SU-DHL-6 (cell line): ENCODE measurements around the gene SMC6.
A peak's percentile ranks its signal among the peaks of the same experiment; 100 is the strongest.

Experiments
- H2AFZ ChIP-seq: fragments of 200-600 bp; sonication (generic); 2 replicates; pipeline ENCODE4 v1.6.1; 2014; ENCODE audit warnings: low read depth, mild to moderate bottlenecking, moderate library complexity, mixed read lengths, antibody characterized with exemption, low read length; ENCODE audit not compliant: severe bottlenecking
- H3F3A ChIP-seq: fragments of 200-600 bp; shearing (Covaris generic); 2 replicates; pipeline ENCODE4 v1.6.0; 2016; ENCODE audit warnings: antibody characterized with exemption, mild to moderate bottlenecking; ENCODE audit not compliant: insufficient read depth
- H3K27ac ChIP-seq: fragments of 200-600 bp; sonication (generic); 2 replicates; pipeline ENCODE4 v1.5.1; 2016; ENCODE audit warnings: low read depth, mild to moderate bottlenecking, low read length, moderate library complexity, mixed read lengths
- H3K27me3 ChIP-seq: fragments of 200-600 bp; sonication (generic), shearing (Covaris generic); 2 replicates; pipeline ENCODE4 v1.6.0; 2014; ENCODE audit warnings: mild to moderate bottlenecking, low read length
- H3K36me3 ChIP-seq: fragments of 200-600 bp; sonication (generic); 2 replicates; pipeline ENCODE4 v1.6.1; 2014; ENCODE audit warnings: mild to moderate bottlenecking, low read length, mixed read lengths
- H3K4me2 ChIP-seq: fragments of 300-600, 200-600 bp; shearing (Covaris generic), sonication (generic); 2 replicates; pipeline ENCODE4 v1.6.0; 2014; ENCODE audit warnings: low read length, low read depth, mild to moderate bottlenecking; ENCODE audit not compliant: poor library complexity, severe bottlenecking
- H3K4me3 ChIP-seq: fragments of 200-600 bp; sonication (generic); 2 replicates; pipeline ENCODE4 v1.5.1; 2014; ENCODE audit warnings: antibody characterized with exemption, low read length, mild to moderate bottlenecking, mixed read lengths; ENCODE audit not compliant: insufficient read depth, poor library complexity, severe bottlenecking
- H3K79me2 ChIP-seq: fragments of 200-600 bp; sonication (generic); 2 replicates; pipeline ENCODE4 v1.6.1; 2014; ENCODE audit warnings: mild to moderate bottlenecking, low read length, moderate library complexity; ENCODE audit not compliant: insufficient read depth
- H3K9ac ChIP-seq: fragments of 200-600 bp; sonication (generic); 2 replicates; pipeline ENCODE4 v1.7.0; 2014; ENCODE audit warnings: mild to moderate bottlenecking, low read length
- H3K9me2 ChIP-seq: fragments of 200-600 bp; sonication (generic); replicated peaks from 2 replicates; pipeline ENCODE4 v1.6.1; 2014; ENCODE audit warnings: low read length; ENCODE audit not compliant: insufficient read depth
- H3K9me3 ChIP-seq: fragments of 200-600 bp; sonication (generic); 2 replicates; pipeline ENCODE4 v1.6.1; 2014; ENCODE audit warnings: low read length, mixed read lengths; ENCODE audit not compliant: insufficient read depth
- H4K20me1 ChIP-seq: fragments of 200-600 bp; sonication (generic); 2 replicates; pipeline ENCODE4 v1.6.1; 2014; ENCODE audit warnings: low read depth, mild to moderate bottlenecking, antibody characterized with exemption, low read length, moderate library complexity, mixed read lengths
- EZH2phosphoT487 ChIP-seq: fragments of 200-600 bp; sonication (generic), shearing (Covaris generic); conservative IDR thresholded peaks from 2 replicates; pipeline ENCODE4 v1.6.1; 2018; ENCODE audit warnings: mild to moderate bottlenecking, antibody characterized with exemption, low read length, moderate library complexity, mixed read lengths
- TF ChIP-seq, protein P1 (sequence below): fragments of 200-600 bp; sonication (generic); IDR thresholded peaks from one replicate; pipeline ENCODE4 v1.5.1; 2017; ENCODE audit warnings: antibody characterized with exemption, mild to moderate bottlenecking, low read length, moderate library complexity; ENCODE audit not compliant: insufficient read depth, poor library complexity, severe bottlenecking

SMC6 gene

DNA sequence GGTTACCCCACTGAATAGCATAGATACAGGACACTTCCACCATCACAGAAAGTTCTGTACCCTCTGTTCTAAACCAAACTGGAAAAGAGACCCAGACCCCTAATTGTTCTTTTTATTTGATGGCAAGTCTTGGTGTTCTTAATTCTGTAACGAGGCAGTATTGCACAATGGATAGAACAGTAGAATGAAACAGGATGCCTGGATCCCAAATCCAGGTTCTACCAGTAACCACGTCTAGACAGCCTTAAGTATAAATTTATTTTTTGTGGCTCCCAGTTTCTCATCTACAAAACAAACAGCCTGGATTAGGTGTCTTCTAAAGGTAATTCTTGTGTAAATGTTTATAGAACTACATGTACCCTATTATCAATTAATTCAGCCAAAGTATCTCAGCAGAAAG lies 23.7 kb downstream of the SMC6 start:
- TF ChIP-seq, protein P1, sequence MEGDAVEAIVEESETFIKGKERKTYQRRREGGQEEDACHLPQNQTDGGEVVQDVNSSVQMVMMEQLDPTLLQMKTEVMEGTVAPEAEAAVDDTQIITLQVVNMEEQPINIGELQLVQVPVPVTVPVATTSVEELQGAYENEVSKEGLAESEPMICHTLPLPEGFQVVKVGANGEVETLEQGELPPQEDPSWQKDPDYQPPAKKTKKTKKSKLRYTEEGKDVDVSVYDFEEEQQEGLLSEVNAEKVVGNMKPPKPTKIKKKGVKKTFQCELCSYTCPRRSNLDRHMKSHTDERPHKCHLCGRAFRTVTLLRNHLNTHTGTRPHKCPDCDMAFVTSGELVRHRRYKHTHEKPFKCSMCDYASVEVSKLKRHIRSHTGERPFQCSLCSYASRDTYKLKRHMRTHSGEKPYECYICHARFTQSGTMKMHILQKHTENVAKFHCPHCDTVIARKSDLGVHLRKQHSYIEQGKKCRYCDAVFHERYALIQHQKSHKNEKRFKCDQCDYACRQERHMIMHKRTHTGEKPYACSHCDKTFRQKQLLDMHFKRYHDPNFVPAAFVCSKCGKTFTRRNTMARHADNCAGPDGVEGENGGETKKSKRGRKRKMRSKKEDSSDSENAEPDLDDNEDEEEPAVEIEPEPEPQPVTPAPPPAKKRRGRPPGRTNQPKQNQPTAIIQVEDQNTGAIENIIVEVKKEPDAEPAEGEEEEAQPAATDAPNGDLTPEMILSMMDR: no peak
- no peak for TF ChIP-seq EZH2phosphoT487
- Histone ChIP-seq H3K4me2 (no peak overlapping the region), H3K9ac (no peak overlapping the region), H2AFZ (no peak overlapping the region), H3K9me2 (no peaks in the 10 kb centered on the region), H3F3A (no peaks in the 10 kb centered on the region), H3K27me3 (no peaks in the 10 kb centered on the region), H3K79me2 (no peaks in the 10 kb centered on the region), H3K36me3 (peaks cover 56% of the 10 kb centered on the region), H3K9me3 (no peaks in the 10 kb centered on the region), H3K27ac (no peak overlapping the region), H4K20me1 (no peaks in the 10 kb centered on the region), H3K4me3 (no peak overlapping the region)

DNA sequence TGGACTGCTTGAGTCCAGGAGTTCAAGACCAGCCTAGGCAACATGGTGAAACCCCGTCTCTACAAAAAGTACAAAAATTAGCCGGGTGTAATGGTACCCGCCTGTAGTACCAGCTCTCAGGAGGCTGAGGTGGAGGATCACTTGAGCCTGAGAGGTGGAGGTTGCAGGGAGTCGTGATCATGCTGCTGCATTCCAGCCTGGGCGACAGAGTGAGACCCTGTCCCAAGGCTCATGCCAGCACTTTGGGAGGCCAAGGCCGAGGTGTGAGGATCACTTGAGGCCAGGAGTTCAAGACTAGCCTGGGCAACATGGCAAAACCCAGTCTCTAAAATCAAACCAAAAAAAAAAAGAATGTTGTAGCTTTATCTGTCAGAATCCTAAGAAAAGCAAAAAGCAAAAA lies 25.4 kb downstream of the SMC6 start:
- TF ChIP-seq, protein P1: no peak
- TF ChIP-seq EZH2phosphoT487: no peak
- Histone ChIP-seq H3K79me2 (no peaks in the 10 kb centered on the region), H3K9me3 (no peaks in the 10 kb centered on the region), H3K9me2 (no peaks in the 10 kb centered on the region), H3K4me3 (no peak overlapping the region), H3K9ac (no peak overlapping the region), H4K20me1 (no peaks in the 10 kb centered on the region), H3K27me3 (no peaks in the 10 kb centered on the region), H2AFZ (no peak overlapping the region), H3K27ac (no peak overlapping the region), H3K4me2 (no peak overlapping the region), H3F3A (no peaks in the 10 kb centered on the region), H3K36me3 (peaks cover 61% of the 10 kb centered on the region)

DNA sequence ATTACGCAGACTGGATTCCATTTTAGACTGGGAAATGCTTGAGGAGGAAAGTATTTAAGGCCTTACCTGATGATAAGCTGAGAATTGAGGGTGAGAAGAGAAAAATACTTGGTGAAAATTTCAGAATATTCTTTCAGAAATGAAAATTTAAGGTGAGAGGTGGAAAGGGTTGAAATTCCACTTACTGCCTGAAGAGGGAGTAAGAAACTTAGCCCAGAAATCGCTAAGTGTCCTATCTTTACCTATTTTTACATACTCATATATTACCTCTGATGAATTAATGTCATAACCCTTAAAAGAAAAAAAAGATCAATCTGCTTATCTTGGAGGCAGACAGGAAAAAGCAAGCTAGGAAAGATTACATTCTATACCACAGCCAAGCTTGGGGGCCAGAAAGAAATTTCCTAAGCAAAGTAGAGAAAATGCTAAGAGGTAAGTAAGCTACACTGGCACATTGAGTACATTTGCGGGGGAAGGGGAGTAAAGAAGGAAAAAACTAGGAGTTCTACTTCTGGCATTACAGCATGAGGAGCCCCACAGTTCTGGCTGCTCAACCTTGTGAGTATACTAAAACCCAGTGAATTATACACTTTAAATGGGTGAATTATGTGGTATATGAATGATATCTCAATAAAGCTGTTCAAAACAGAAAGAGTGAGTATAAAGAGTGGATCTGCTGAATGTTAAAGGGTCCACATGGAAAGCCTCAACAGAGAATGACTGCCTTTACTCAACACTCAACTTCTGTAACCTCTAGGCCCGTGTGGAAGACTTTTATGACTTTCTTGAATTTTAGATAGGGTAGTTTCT lies 33.8 kb downstream of the SMC6 start:
- peaks cover 11% of the 10 kb centered on the region; the same call in 1 of the 2 replicates for H3F3A ChIP-seq
- no peak for TF ChIP-seq EZH2phosphoT487
- TF ChIP-seq, protein P1: peak; percentile 55
- H3K9ac ChIP-seq: no peak overlapping the region
- H3K9me3 ChIP-seq: no peaks in the 10 kb centered on the region
- H3K27me3 ChIP-seq: no peaks in the 10 kb centered on the region
- H3K27ac ChIP-seq: no peak overlapping the region
- no peak overlapping the region for H3K4me2 ChIP-seq
- H3K9me2 ChIP-seq: no peaks in the 10 kb centered on the region
- H3K79me2 ChIP-seq: no peaks in the 10 kb centered on the region
- H3K36me3 ChIP-seq: peaks cover 60% of the 10 kb centered on the region
- no peaks in the 10 kb centered on the region for H4K20me1 ChIP-seq
- H3K4me3 ChIP-seq: no peak overlapping the region
- H2AFZ ChIP-seq: no peak overlapping the region
